Panc1 (cell line): ENCODE measurements around the gene ZBTB34. TPM values are rescaled to one million over a fixed set of nuclear protein-coding genes. Genes with fewer than 3 reads are reported as not detected.

Experiments
- ATAC-seq: fragments of 200-7000 bp; cut with Tn5 transposase; 2 replicates; pipeline ENCODE4 v1.9.1; 2020; ENCODE audit warnings: mild to moderate bottlenecking, moderate library complexity
- BruUV-seq: library from RNA; stranded (reverse); fragments of 400-500 nt; replicated peaks from 2 replicates; lab custom pipeline; 2021; lab: Mats Ljungman, UMichigan
- CTCF ChIA-PET: fragments of 300-600 bp; sonication (Branson Sonifier 250); formaldehyde crosslinking; loops from one replicate; lab custom pipeline; 2022; ENCODE audit warnings: antibody characterized with exemption; lab: Charles Lee
- POLR2A ChIA-PET: fragments of 300-600 bp; sonication (Branson Sonifier 250); formaldehyde crosslinking; loops from one replicate; lab custom pipeline; 2022; ENCODE audit warnings: antibody characterized with exemption; lab: Charles Lee
- DNase-seq: peaks from one replicate; pipeline ENCODE4 v3.0.0-alpha.2; 2010; ENCODE audit warnings: low read depth, low spot score
- H3K27ac ChIP-seq: 2 replicates; pipeline ENCODE4 v1.5.1; 2011; ENCODE audit warnings: mild to moderate bottlenecking, low read length, inconsistent platforms
- H3K27me3 ChIP-seq: fragments of 200-500 bp; sonication (Bioruptor generic); 2 replicates; pipeline ENCODE4 v1.6.0; 2014; ENCODE audit warnings: low read length, inconsistent platforms; ENCODE audit not compliant: control insufficient read depth, insufficient read depth
- H3K36me3 ChIP-seq: fragments of 200-500 bp; sonication (Bioruptor generic); 2 replicates; pipeline ENCODE4 v1.5.1; 2014; ENCODE audit warnings: inconsistent platforms, mild to moderate bottlenecking, low read length, moderate library complexity; ENCODE audit not compliant: control insufficient read depth, insufficient read depth
- H3K4me1 ChIP-seq: 2 replicates; pipeline ENCODE4 v1.5.1; 2011; ENCODE audit warnings: inconsistent platforms, mild to moderate bottlenecking, low read length, moderate library complexity; ENCODE audit not compliant: control insufficient read depth, insufficient read depth
- H3K4me3 ChIP-seq, 2 experiments: 2 replicates each; pipeline ENCODE4 v1.5.1; 2011 to 2012; ENCODE audit warnings: low read depth in 2 of 2, low read length in 2 of 2, mild to moderate bottlenecking in 2 of 2, inconsistent platforms in 1 of 2, moderate library complexity in 1 of 2
- H3K9me3 ChIP-seq: fragments of 200-500 bp; sonication (Bioruptor generic); 2 replicates; pipeline ENCODE4 v1.5.1; 2014; ENCODE audit warnings: low read depth, mild to moderate bottlenecking, inconsistent platforms, low read length, moderate library complexity; ENCODE audit not compliant: control insufficient read depth, insufficient read depth
- POLR2AphosphoS5 ChIP-seq: IDR thresholded peaks from 2 replicates; pipeline ENCODE4 v1.6.1; 2012; ENCODE audit warnings: mild to moderate bottlenecking, low read depth, low read length, moderate library complexity
- REST ChIP-seq, 2 experiments: IDR thresholded peaks; 2 replicates each; pipeline ENCODE4 v1.6.1; 2011 to 2012; ENCODE audit warnings: low read depth in 2 of 2, control low read depth in 1 of 2, low read length in 1 of 2, mild to moderate bottlenecking in 1 of 2, moderate library complexity in 1 of 2; ENCODE audit not compliant: insufficient read depth in 1 of 2
- SIN3A ChIP-seq: IDR thresholded peaks from 2 replicates; pipeline ENCODE4 v1.6.1; 2012; ENCODE audit warnings: low read depth, mild to moderate bottlenecking, low read length, moderate library complexity, borderline replicate concordance; ENCODE audit not compliant: insufficient read depth
- TCF7L2 ChIP-seq: IDR thresholded peaks from 2 replicates; pipeline ENCODE4 v1.6.1; 2011; ENCODE audit warnings: mild to moderate bottlenecking, low read depth, low read length, inconsistent platforms
- in situ Hi-C: cut with HindIII; loops from 2 replicates; pipeline ENCODE4 v1.10.0; 2016; ENCODE audit warnings: low sequenced_read_pairs, low pct_unique_long_range_greater_than_20kb
- intact Hi-C: fragments of 100-400 bp; cut with micrococcal nuclease; formaldehyde crosslinking; loops from one replicate; pipeline ENCODE4 v1.10.0; 2022; ENCODE audit not compliant: unreplicated experiment
- total RNA-seq: library from RNA; stranded (reverse); gene quantifications from one replicate; pipeline ENCODE4 v1.2.1, GENCODE V29; 2021; ENCODE audit not compliant: unreplicated experiment
- TF ChIP-seq, protein P1 (sequence below): fragments of 450-650 bp; IDR thresholded peaks from 2 replicates; pipeline ENCODE4 v1.5.1; 2017; ENCODE audit warnings: mild to moderate bottlenecking

The ZBTB34 gene
- total RNA-seq, 1 experiment from 2014 or later = 5.5 TPM

- intact Hi-C loops = no loop called here
- no peaks in the 10 kb centered on the region for H3K9me3 ChIP-seq
- TF ChIP-seq SIN3A (no peak), REST (IDR thresholded peaks at IDR 0.05; ENCODE audit: insufficient read depth in 1 of 2, low read depth in 2 of 2, low read length in 1 of 2) (no peak), TCF7L2 (no peak), POLR2AphosphoS5 (no peak)
- TF ChIP-seq, protein P1, sequence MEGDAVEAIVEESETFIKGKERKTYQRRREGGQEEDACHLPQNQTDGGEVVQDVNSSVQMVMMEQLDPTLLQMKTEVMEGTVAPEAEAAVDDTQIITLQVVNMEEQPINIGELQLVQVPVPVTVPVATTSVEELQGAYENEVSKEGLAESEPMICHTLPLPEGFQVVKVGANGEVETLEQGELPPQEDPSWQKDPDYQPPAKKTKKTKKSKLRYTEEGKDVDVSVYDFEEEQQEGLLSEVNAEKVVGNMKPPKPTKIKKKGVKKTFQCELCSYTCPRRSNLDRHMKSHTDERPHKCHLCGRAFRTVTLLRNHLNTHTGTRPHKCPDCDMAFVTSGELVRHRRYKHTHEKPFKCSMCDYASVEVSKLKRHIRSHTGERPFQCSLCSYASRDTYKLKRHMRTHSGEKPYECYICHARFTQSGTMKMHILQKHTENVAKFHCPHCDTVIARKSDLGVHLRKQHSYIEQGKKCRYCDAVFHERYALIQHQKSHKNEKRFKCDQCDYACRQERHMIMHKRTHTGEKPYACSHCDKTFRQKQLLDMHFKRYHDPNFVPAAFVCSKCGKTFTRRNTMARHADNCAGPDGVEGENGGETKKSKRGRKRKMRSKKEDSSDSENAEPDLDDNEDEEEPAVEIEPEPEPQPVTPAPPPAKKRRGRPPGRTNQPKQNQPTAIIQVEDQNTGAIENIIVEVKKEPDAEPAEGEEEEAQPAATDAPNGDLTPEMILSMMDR = no peak
- no TSS peak for BruUV-seq
- ChIA-PET CTCF (interaction anchor here (0.6 kb wide), 1 partner anchor 62 kb away, joined by 10 read pairs; no protein-coding TSS in a partner anchor), POLR2A (interaction anchor here (0.6 kb wide), 1 partner anchor 11 kb away, joined by 4 read pairs; no protein-coding TSS in a partner anchor)
- in situ Hi-C loops = no loop called here
- DNase-seq (no peak), ATAC-seq (no peak)
- no peak overlapping the region for H3K27ac ChIP-seq
- H3K27me3 ChIP-seq = no peaks in the 10 kb centered on the region
- no peak overlapping the region for H3K4me3 ChIP-seq
- H3K36me3 ChIP-seq = 0 out of 2 replicates have a peak, but pooled peaks cover 3% of the 10 kb centered on the region
- no peaks in the 10 kb centered on the region for H3K4me1 ChIP-seq
Measured at GRCh38 chr9:126833710-126834345, 26.6 kb upstream of the ZBTB34 start.

- Histone ChIP-seq H3K27ac (no peak overlapping the region), H3K36me3 (0 out of 2 replicates have a peak, but pooled peaks cover 3% of the 10 kb centered on the region), H3K4me3 (no peak overlapping the region), H3K9me3 (no peaks in the 10 kb centered on the region), H3K4me1 (no peaks in the 10 kb centered on the region), H3K27me3 (no peaks in the 10 kb centered on the region)
- no TSS peak for BruUV-seq
- ChIA-PET CTCF (no interaction called here), POLR2A (no interaction called here)
- no peak for DNase-seq
- intact Hi-C loops (no loop called here), in situ Hi-C loops (no loop called here)
- TF ChIP-seq TCF7L2 (no peak), POLR2AphosphoS5 (no peak), SIN3A (no peak), REST (IDR thresholded peaks at IDR 0.05; ENCODE audit: insufficient read depth in 1 of 2, low read depth in 2 of 2, low read length in 1 of 2) (no peak)
- TF ChIP-seq, protein P1 = no peak
- ATAC-seq = no peak
Measured at GRCh38 chr9:126834672-126835071, 25.8 kb upstream of the ZBTB34 start.
